ENCODE results near the gene PDCD7. TPM values are rescaled to one million over a fixed set of nuclear protein-coding genes. Genes with fewer than 3 reads are reported as not detected.

The PDCD7 gene
- total RNA-seq, 4 donors from 2014 or later = 12.1 to 20.8 (median 16.6) TPM

- H3K27me3 ChIP-seq = peaks cover 0 to 17% (median 0%) of the 10 kb centered on the region in 4 donors
- peaks cover 37 to 81% (median 43%) of the 10 kb centered on the region in 3 donors for H3K4me1 ChIP-seq
- no peaks in the 10 kb centered on the region for H3K36me3 ChIP-seq
- intact Hi-C loops (cut with DNase I) = no loop called here
- H3K4me3 ChIP-seq = no peak overlapping the region
- TF ChIP-seq, protein P1, sequence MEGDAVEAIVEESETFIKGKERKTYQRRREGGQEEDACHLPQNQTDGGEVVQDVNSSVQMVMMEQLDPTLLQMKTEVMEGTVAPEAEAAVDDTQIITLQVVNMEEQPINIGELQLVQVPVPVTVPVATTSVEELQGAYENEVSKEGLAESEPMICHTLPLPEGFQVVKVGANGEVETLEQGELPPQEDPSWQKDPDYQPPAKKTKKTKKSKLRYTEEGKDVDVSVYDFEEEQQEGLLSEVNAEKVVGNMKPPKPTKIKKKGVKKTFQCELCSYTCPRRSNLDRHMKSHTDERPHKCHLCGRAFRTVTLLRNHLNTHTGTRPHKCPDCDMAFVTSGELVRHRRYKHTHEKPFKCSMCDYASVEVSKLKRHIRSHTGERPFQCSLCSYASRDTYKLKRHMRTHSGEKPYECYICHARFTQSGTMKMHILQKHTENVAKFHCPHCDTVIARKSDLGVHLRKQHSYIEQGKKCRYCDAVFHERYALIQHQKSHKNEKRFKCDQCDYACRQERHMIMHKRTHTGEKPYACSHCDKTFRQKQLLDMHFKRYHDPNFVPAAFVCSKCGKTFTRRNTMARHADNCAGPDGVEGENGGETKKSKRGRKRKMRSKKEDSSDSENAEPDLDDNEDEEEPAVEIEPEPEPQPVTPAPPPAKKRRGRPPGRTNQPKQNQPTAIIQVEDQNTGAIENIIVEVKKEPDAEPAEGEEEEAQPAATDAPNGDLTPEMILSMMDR (IDR thresholded peaks at IDR 0.05) = no peak
- TF ChIP-seq POLR2A (IDR thresholded peaks at IDR 0.05) = no peak
- WGBS, 2 donors = 84 to 100% methylated on average over 2 to 7 of the region's 7 CpGs
- H3K27ac ChIP-seq = peak overlapping the region in 3 of 4 donors; percentile 2 to 89 (median 85)
- H3K9me3 ChIP-seq = no peaks in the 10 kb centered on the region
- DNase-seq = no peak
Measured at GRCh38 chr15:65084500-65085206, 49.0 kb downstream of the PDCD7 start.

GRCh38 chr15:65083262-65083701 lies 50.3 kb downstream of the PDCD7 start:
- H3K27me3 ChIP-seq = peaks cover 0 to 17% (median 0%) of the 10 kb centered on the region in 4 donors
- H3K36me3 ChIP-seq = no peaks in the 10 kb centered on the region
- intact Hi-C loops (cut with DNase I) = no loop called here
- no peak overlapping the region for H3K4me3 ChIP-seq
- peak overlapping the region in 3 of 4 donors; percentile 35 to 57 (median 42) for H3K27ac ChIP-seq
- TF ChIP-seq POLR2A (IDR thresholded peaks at IDR 0.05) = no peak
- TF ChIP-seq, protein P1 (IDR thresholded peaks at IDR 0.05) = peak in 3 of 6 experiments; percentile 5 to 16 (median 9)
- H3K4me1 ChIP-seq = peaks cover 32 to 68% (median 39%) of the 10 kb centered on the region in 3 donors
- WGBS, 2 donors = 43 to 62% methylated on average over 6 of the region's 7 CpGs
- H3K9me3 ChIP-seq = no peaks in the 10 kb centered on the region
- DNase-seq = no peak

DNA sequence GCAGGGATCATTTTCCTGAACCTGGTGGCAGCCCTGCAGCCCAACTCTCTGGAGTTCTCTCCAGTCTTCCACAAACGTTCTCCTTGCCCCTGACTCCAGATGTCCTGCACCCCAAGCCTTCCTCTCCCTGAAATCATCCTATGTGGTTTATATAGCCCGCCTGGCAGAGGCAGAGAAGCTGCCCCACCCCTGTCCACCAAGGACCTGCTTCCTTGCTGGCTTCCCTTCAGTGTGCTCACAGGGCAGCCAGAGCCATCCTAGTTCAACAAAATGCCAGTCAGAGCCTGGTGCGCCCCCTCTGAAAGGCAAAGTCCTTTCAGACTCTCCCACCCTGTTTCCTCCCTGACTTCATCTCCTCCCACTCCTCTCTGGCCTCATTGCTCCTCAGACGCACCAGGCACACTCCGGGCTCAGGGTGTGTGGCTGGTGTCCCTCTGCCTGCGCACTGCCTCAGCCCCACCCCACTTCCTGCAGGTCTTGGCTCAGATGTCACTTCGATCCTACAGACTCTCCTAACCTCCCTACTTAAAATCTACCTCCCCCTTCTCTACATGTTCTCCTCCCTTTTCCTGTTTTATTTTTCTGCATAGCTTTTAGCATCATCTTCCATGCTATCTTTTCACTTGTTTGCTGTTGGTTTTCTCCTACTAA lies 51.2 kb downstream of the PDCD7 start:
- H3K4me1 ChIP-seq = peaks cover 23 to 68% (median 30%) of the 10 kb centered on the region in 3 donors
- TF ChIP-seq POLR2A (IDR thresholded peaks at IDR 0.05) = no peak
- TF ChIP-seq, protein P1 (IDR thresholded peaks at IDR 0.05) = no peak
- H3K36me3 ChIP-seq = no peaks in the 10 kb centered on the region
- 19 to 24% methylated on average over 7 of the region's 7 CpGs for WGBS, 2 donors
- DNase-seq = no peak
- no peak overlapping the region for H3K4me3 ChIP-seq
- intact Hi-C loops (cut with DNase I) = no loop called here
- peak overlapping the region in 3 of 4 donors; percentile 42 to 57 (median 51) for H3K27ac ChIP-seq
- no peaks in the 10 kb centered on the region for H3K9me3 ChIP-seq
- H3K27me3 ChIP-seq = peaks cover 0 to 25% (median 0%) of the 10 kb centered on the region in 4 donors

DNA sequence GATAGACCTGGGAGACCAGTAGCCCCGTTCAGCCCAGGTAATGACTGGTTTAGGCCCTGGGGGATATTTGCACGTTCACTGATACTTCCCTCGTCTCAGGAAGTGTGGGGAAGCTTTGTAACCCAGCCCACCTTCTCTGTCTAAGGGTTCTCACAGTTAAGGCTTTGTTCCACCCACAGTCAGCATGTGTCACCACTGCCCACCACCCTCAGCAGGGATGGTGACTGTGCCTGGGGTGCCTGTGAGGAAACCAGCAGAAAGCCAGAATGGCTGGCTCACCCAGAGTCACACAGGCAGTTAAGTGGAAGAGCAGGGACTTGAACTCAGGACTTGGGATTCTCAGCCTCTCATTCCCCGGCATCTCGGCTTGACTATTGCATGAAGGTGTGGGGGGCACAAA lies 51.9 kb downstream of the PDCD7 start:
- intact Hi-C loops (cut with DNase I) = no loop called here
- DNase-seq = no peak
- Histone ChIP-seq H3K36me3 (no peaks in the 10 kb centered on the region), H3K9me3 (no peaks in the 10 kb centered on the region), H3K27me3 (peaks cover 0 to 32% (median 0%) of the 10 kb centered on the region in 4 donors), H3K4me3 (no peak overlapping the region), H3K27ac (peak overlapping the region in 3 of 4 donors; percentile 42 to 57 (median 51)), H3K4me1 (peaks cover 17 to 68% (median 24%) of the 10 kb centered on the region in 3 donors)
- WGBS, 2 donors = 49 to 51% methylated on average over 2 to 5 of the region's 5 CpGs
- no peak for TF ChIP-seq POLR2A (IDR thresholded peaks at IDR 0.05)
- TF ChIP-seq, protein P1 (IDR thresholded peaks at IDR 0.05) = no peak

GRCh38 chr15:65081270-65081669 lies 52.3 kb downstream of the PDCD7 start:
- TF ChIP-seq, protein P1 (IDR thresholded peaks at IDR 0.05) = no peak
- TF ChIP-seq POLR2A (IDR thresholded peaks at IDR 0.05) = no peak
- H3K36me3 ChIP-seq = no peaks in the 10 kb centered on the region
- intact Hi-C loops (cut with DNase I) = no loop called here
- H3K4me1 ChIP-seq = peaks cover 12 to 66% (median 19%) of the 10 kb centered on the region in 3 donors
- DNase-seq = no peak
- peak overlapping the region in 3 of 4 donors; percentile 42 to 57 (median 51) for H3K27ac ChIP-seq
- WGBS, 2 donors = 62 to 76% methylated on average over 6 of the region's 6 CpGs
- no peaks in the 10 kb centered on the region for H3K9me3 ChIP-seq
- peaks cover 0 to 36% (median 0%) of the 10 kb centered on the region in 4 donors for H3K27me3 ChIP-seq
- H3K4me3 ChIP-seq = no peak overlapping the region
